ENCODE measurements around the gene KRTAP4-6.
"Not testable (repeated sequence)": the region's sequence is repeated elsewhere in the genome, so short reads cannot be mapped to it uniquely, and the experiment has no call there.

The KRTAP4-6 gene

DNA sequence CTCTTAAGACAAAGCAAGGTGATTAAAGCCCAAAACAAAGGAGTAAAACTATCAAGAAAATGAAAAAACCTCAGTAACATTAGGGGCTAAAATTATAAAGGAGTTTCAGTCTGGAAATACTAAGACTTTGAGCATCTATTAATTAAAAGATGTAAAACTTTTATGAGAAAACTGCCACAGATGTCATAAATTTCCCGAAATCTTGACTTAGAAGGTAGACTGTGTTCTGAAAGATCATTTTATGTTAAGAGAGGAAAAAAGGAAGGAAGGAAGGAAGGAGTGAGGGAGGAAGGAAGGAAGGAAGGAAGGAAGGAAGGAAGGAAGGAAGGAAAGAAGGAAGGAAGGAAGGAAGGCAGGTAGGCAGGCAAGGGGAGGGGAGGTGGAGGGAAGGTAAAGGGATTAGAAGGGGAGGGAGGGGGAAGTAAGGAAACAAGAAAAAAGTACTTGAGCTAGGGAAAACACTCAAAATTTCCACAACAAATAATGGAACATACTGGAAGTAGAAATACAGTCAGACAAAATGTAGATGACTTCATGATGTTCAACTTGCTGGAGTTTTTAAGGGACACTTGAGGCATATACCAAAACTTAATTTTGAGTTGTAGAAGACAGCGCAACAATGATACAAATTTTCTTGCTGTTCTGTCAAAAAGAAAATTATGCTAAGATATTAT, 7.3 kb upstream of the KRTAP4-6 start:
- DNase-seq (ENCODE audit: low read depth in 2 of 2): no peak

GRCh38 chr17:41145261-41145660, 4.9 kb upstream of the KRTAP4-6 start:
- no peak for DNase-seq (ENCODE audit: low read depth in 2 of 2)

DNA sequence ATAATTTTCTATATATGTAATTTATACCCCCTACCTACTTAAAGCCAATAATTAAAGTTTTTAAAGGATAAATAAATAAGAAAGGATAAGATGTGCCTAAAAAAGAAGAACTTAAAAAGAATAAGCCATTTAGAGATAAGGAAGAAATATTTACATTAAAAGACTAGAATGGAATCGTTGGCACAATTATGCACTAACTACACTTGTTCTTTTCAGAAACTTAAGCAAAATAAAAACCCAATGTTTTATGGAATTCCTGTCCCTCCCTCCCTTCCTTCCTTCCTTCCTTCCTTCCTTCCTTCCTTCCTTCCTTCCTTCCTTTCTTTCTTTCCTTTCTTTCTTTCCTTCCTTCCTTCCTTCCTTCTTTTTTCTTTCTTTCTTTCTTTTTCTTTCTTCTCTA, 4.5 kb upstream of the KRTAP4-6 start:
- DNase-seq (ENCODE audit: low read depth in 2 of 2): no peak

- no peak for DNase-seq (ENCODE audit: low read depth in 2 of 2)
Observed at GRCh38 chr17:41141361-41141760, 1.0 kb upstream of the KRTAP4-6 start.

- not testable (repeated sequence) for DNase-seq (ENCODE audit: low read depth in 2 of 2)
Observed at GRCh38 chr17:41139865-41140264, 479 bp downstream of the KRTAP4-6 start.

DNA sequence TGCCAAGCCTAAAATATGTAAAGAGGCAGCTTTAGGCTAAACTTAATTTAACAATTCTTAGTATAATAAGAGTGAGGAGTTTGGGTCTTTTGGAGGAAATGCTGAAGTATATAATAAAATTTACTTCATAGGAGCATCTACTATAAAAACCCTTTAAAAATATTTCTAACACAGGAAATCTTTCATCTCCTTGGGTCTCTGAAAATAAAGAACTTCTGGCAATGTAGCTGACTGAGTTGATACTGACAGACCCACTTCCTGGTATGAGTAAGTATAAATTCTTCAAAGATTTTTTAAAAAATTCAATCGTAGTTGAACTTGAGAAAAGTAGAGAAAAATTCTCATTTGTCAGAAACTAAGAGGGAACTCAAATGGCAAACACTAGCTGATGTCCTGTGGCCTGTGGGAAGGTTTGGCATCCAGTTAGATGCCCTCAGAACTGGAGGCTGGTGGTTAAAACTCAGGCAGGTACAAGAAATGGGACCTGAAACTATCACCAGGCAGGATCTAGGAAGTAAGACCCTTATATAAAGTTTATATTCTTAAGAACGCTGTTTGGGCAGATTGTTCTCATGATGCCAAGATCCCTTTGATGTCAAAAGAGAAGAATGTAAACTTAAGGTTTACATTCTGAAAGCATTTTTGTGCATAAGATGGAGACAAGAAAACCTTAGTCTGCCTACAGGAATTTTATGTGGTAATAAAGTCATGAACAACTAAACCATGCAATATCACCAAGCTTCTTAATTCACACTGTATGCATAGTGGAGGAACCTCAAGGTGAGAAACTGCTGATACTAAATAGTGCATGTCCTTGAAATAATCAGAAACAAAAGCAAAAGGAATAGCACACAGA, 6.2 kb downstream of the KRTAP4-6 start:
- no peak for DNase-seq (ENCODE audit: low read depth in 2 of 2)

DNA sequence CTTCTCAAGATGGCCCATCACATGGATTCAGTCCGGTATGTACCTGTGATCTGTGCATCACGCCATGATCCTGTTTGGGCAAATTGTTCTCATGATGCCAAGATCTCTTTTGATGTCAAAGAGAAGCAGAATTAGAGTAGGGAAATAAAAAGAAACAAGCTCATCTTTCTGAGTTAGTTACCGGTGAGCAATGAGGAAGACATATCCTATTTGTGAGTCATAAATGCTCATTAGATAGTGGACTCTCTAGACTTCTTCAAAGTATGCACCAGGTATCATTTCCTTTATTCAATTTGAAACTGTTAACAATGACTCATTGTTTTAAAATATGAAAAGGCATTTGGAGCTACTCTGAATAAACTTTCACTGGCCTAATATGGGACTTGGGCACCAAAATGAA, 8.4 kb downstream of the KRTAP4-6 start:
- DNase-seq (ENCODE audit: low read depth in 2 of 2): no peak

DNA sequence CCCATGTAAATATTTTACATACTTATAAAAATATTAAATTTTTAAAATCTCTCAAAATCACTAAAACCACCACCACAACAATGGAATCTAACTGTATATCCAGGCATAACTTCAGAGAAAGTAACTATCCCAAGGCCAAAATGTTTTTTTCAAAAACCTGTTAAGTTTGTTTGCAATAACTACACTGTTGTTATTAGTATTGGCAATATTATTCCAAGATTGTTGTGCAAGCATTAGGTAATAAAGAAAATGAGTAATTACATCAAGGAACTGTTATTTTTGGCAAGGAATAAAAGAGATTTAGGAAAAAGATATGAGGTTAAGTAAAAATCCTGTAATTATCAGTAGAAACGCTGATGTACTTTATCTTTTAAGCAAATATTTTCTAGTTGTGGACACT, 13.0 kb downstream of the KRTAP4-6 start:
- no peak for DNase-seq (ENCODE audit: low read depth in 2 of 2)

- no peak for DNase-seq (ENCODE audit: low read depth in 2 of 2)
Observed at GRCh38 chr17:41126412-41126811, 13.9 kb downstream of the KRTAP4-6 start.

GRCh38 chr17:41125064-41125463, 15.3 kb downstream of the KRTAP4-6 start:
- DNase-seq (ENCODE audit: low read depth in 2 of 2): no peak

DNA sequence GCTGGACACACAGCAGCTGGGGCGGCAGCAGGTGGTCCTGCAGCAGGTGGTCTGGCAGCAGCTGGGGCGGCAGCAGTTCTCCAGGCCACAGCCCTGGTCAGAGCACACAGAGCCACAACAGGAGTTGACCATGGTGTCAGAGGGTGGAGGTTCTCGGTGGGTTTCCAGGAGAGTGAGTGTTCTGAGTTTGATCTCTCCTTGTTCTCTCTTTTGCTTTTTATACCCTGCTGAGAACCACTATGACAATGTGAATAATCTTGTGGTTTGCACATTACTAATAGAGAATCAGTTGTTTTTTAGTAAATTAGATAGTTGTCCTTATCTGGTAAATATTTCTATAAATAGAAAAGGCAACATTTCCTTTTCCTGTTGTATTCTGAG, 16.4 kb downstream of the KRTAP4-6 start, which contains the start of gene KRTAP4-12:
Gene KRTAP4-12, minus strand, starts transcription at position 192 of the 381 bp plus-strand sequence. Its CDS starts 60 bp downstream, at position 132.
- not testable (repeated sequence) for DNase-seq (ENCODE audit: low read depth in 2 of 2)

DNA sequence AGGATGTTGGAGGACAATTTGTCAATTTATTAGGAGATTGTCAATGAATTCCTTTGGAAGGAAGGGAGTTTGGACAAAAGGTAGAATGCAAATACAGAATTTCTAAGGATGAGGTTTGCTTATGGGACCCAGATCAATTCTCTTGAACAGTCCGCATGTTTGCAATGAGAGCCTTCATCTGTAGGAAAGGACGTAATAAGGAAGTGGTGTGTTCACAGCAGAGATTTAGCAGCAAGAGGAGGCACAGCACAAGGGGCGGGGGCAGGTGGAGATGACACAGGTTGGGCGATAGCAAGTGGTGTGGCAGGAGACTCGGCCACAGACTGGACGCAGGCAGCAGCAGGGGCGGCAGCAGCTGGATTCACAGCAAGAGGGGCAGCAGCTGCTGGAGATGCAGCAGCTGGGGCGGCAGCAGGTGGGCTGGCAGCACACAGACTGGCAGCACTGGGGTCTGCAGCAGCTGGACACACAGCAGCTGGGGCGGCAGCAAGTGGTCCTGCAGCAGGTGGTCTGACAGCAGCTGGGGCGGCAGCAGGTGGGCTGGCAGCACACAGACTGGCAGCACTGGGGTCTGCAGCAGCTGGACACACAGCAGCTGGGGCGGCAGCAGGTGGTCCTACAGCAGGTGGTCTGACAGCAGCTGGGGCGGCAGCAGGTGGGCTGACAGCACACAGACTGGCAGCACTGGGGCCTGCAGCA, 16.9 kb downstream of the KRTAP4-6 start:
- DNase-seq (ENCODE audit: low read depth in 2 of 2): not testable (repeated sequence)

- no peak for DNase-seq (ENCODE audit: low read depth in 2 of 2)
Observed at GRCh38 chr17:41121742-41122141, 18.6 kb downstream of the KRTAP4-6 start.

DNA sequence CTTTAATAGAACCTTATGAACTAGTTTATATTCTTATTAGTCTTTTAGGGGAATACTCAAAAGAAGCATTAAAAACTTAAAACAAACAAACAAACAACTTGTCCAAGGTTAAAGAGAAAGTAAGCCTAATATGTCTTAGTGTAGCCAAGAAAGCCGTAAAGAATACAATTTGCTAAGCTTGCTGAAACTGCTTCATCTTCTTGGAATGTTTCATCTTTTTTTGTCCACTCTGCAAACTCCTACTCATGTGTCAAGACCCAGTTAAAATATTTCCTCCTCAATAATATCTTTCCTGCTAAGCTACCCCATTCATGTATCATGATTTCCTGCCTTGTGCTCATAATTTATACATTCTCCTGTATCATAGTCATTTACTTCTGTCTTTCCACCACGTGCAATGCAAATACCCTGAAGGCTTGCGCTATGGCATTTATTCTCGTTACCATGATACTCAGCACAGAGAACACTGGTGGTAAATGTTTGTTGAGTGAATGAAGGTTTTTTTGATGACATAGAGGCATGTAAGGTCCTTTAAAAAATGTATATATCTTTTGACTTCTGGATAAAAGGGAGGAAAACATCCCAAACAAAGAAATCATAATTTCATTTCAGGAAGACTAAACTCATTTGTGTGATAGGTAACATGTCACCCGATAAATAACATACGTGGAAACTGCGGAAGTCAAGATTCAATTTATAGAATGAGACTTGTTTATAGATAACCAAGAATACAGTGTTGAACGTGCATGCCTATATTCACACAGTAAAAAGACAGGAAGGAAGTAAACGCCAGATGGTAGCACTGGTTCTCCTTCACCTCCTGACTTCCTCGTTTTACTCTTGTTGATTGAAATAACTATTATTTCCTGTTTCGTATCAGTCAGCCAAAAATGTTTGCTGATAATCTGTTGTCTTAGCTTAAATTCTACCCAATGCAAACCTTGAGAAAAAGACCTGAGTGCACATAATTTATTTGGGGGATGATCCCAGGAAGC, 20.4 kb downstream of the KRTAP4-6 start:
- not testable (repeated sequence) for DNase-seq (ENCODE audit: low read depth in 2 of 2)

DNA sequence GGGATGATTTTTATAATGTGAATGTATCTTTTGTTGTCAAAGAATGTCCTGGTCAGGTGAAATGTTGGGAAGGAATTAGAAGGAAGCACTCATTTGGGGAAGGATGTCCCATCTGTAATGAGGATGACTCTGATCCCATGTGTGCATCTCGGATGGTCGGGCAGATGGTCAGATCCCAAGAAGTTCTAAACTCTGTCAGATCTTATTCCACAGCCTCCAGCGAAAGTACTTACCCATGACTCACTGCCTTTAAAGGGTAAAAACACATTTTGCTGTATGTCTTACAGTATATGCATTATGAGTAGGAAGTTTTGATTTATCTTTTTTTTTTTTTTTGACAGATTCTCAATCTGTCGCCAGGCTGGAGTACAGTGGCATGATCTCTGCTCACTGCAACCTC, 21.6 kb downstream of the KRTAP4-6 start:
- DNase-seq (ENCODE audit: low read depth in 2 of 2): no peak

DNA sequence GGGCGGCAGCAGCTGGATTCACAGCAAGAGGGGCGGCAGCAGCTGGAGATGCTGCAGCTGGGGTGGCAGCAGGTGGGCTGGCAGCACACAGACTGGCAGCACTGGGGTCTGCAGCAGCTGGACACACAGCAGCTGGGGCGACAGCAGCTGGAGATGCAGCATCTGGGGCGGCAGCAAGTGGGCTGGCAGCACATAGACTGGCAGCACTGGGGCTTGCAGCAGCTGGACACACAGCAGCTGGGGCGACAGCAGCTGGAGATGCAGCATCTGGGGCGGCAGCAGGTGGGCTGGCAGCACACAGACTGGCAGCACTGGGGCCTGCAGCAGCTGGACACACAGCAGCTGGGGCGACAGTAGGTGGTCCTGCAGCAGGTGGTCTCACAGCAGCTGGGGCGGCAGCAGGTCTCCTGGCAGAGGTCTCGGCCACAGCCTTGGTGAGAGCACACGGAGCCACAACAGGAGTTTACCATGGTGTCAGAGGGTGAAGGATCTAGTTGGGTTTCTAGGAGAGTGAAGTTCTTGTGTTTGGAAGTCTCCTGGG, 22.4 kb downstream of the KRTAP4-6 start, which contains the start of gene KRTAP4-11:
Gene KRTAP4-11, minus strand, starts transcription at position 528 of the 541 bp plus-strand sequence. Its CDS starts 58 bp downstream, at position 470.
- not testable (repeated sequence) for DNase-seq (ENCODE audit: low read depth in 2 of 2)

- no peak for DNase-seq (ENCODE audit: low read depth in 2 of 2)
Observed at GRCh38 chr17:41116297-41116696, 24.0 kb downstream of the KRTAP4-6 start.

DNA sequence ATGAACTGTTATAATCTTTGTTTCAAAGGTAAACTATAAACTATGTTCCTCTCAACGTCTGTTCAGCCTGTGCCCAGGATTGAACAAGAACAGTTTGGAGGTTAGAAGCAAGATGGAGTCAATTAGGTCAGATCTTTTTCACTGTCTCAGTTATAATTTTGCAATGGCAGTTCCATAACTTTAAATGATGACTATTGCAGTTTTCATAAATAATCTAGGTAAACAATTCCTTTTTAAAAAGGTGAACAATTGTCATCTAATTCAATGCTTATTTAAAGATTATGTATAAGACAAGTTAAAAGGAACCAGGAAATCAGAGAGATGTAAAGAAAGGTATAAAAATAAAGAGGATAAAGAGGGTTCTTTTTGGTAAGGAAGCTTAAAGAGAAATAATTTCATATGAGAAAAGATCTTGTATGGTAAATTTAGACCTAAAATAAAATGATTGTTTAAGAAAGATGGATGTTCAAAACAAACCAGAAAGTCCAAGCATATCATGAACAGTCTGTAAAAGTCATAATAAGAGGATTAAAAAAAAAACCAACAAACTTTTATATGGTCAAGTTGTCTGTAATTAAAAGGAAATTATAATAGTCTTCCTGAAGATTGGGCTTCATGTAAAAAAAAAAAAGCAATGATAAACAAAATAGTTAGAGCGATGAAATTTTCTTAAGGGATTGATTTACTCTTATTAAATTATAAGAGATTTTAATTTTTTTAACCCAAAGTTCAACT, 29.0 kb downstream of the KRTAP4-6 start:
- DNase-seq (ENCODE audit: low read depth in 2 of 2): no peak

GRCh38 chr17:41108728-41109386, 31.5 kb downstream of the KRTAP4-6 start:
- not testable (repeated sequence) for DNase-seq (ENCODE audit: low read depth in 2 of 2)

Measured in fibroblast of skin of left biceps (primary cell).